K562 (cell line): Measurements from ENCODE around the gene COMP. TPM values are rescaled to one million over a fixed set of nuclear protein-coding genes. Genes with fewer than 3 reads are reported as not detected.

ENCODE experiments used
- ATAC-seq: fragments of 200-7000 bp; cut with Tn5 transposase; 3 replicates; pipeline ENCODE4 v1.9.1; 2020; ENCODE audit warnings: moderate library complexity
- BruUV-seq: library from RNA; stranded (reverse); fragments of 400-500 nt; replicated peaks from 2 replicates; lab custom pipeline; 2021; lab: Mats Ljungman, UMichigan
- CTCF ChIA-PET: fragments of 300-600 bp; formaldehyde crosslinking; extraction: SDS; loops from one replicate; lab custom pipeline; 2021; ENCODE audit warnings: low intra/inter-chr PET ratio; lab: Yijun Ruan, JAX
- POLR2A ChIA-PET: fragments of 300-600, 350-650 bp; sonication (Branson Sonifier 250); formaldehyde crosslinking; extraction: SDS; loops from one replicate; lab custom pipeline; 2021; ENCODE audit warnings: antibody characterized with exemption, inconsistent platforms; lab: Yijun Ruan, JAX
- DNase-seq, 4 experiments: peaks; one replicate each; pipeline versions ENCODE4 v3.0.0 to v3.0.0-alpha.2; 2011 to 2018; ENCODE audit warnings: low spot score in 3 of 4, mixed read lengths in 3 of 4; ENCODE audit errors: extremely low read depth in 1 of 4
- FAIRE-seq: peaks from 2 replicates; lab custom pipeline; 2011; peaks lifted over from hg19 to GRCh38; lab: Jason Lieb, UNC
- H2AFZ ChIP-seq: 2 replicates; pipeline ENCODE4 v1.6.0; 2011; ENCODE audit warnings: low read depth, low read length, control low read depth, inconsistent platforms
- H3K27ac ChIP-seq: fragments of 200-600 bp; 3 replicates; pipeline ENCODE4 v1.8.0; 2011; ENCODE audit warnings: low read depth, mild to moderate bottlenecking, control low read depth, inconsistent platforms, low read length, moderate library complexity, mixed read lengths; ENCODE audit errors: extremely low read depth
- H3K27me3 ChIP-seq, 2 experiments: fragments of 300-600 bp in 1 of 2; 2 replicates in 1 of 2; 3 replicates in 1 of 2; pipeline versions ENCODE4 v1.6.0 to v1.8.0; 2011; ENCODE audit warnings: inconsistent platforms in 2 of 2, low read length in 2 of 2, mild to moderate bottlenecking in 1 of 2, mixed read lengths in 1 of 2, moderate library complexity in 1 of 2; ENCODE audit not compliant: control insufficient read depth in 2 of 2, insufficient read depth in 2 of 2
- H3K36me3 ChIP-seq: fragments of 300-600 bp; 3 replicates; pipeline ENCODE4 v1.8.0; 2011; ENCODE audit warnings: mild to moderate bottlenecking, low read length, inconsistent platforms; ENCODE audit not compliant: control insufficient read depth, insufficient read depth
- H3K4me1 ChIP-seq, 2 experiments: fragments of 200-600 bp in 1 of 2; replicated peaks in 1 of 2; 2 replicates in 1 of 2; 3 replicates in 1 of 2; pipeline versions ENCODE4 v1.5.1 to v1.8.0; 2011; ENCODE audit warnings: inconsistent platforms in 2 of 2, low read length in 2 of 2, mild to moderate bottlenecking in 1 of 2, mixed read lengths in 1 of 2, moderate library complexity in 1 of 2; ENCODE audit not compliant: control insufficient read depth in 2 of 2, insufficient read depth in 2 of 2
- H3K4me2 ChIP-seq: 2 replicates; pipeline ENCODE4 v1.6.1; 2011; ENCODE audit warnings: low read length, control low read depth, inconsistent platforms, mixed read lengths; ENCODE audit not compliant: insufficient read depth
- H3K4me3 ChIP-seq: fragments of 200-600 bp; sonication (generic), shearing (Covaris generic); 2 replicates; pipeline ENCODE4 v1.5.1; 2016; ENCODE audit warnings: control low read depth, inconsistent platforms
- H3K79me2 ChIP-seq: fragments of 200-600 bp; 3 replicates; pipeline ENCODE4 v1.8.0; 2011; ENCODE audit warnings: low read length, inconsistent platforms; ENCODE audit not compliant: control insufficient read depth, insufficient read depth
- H3K9ac ChIP-seq, 2 experiments: 2 replicates each; pipeline versions ENCODE4 v1.6.0 to v1.6.1; 2011; ENCODE audit warnings: low read depth in 2 of 2, low read length in 2 of 2, control low read depth in 1 of 2, inconsistent platforms in 1 of 2, mild to moderate bottlenecking in 1 of 2, mixed read lengths in 1 of 2; ENCODE audit not compliant: insufficient read depth in 1 of 2
- H3K9me1 ChIP-seq: one replicate; pipeline ENCODE4 v1.6.0; 2011; ENCODE audit warnings: inconsistent platforms, mild to moderate bottlenecking, low read length, moderate library complexity; ENCODE audit not compliant: control insufficient read depth, insufficient read depth
- H3K9me3 ChIP-seq: replicated peaks from 2 replicates; pipeline ENCODE4 v1.5.1; 2011; ENCODE audit warnings: low read depth, low read length, inconsistent platforms; ENCODE audit not compliant: control insufficient read depth, insufficient read depth
- H4K20me1 ChIP-seq: replicated peaks from 2 replicates; pipeline ENCODE4 v1.6.1; 2011; ENCODE audit warnings: low read length, inconsistent platforms, mixed read lengths; ENCODE audit not compliant: control insufficient read depth, insufficient read depth
- FOXM1 ChIP-seq, 2 experiments: fragments of 450-650 bp in 1 of 2; sonication (generic) in 1 of 2; formaldehyde crosslinking in 1 of 2; IDR thresholded peaks; 2 replicates each; pipeline versions ENCODE4 v1.6.1 to v1.9.0; 2017 to 2022; ENCODE audit warnings: low read depth in 2 of 2, mild to moderate bottlenecking in 2 of 2, missing genetic modification reagents in 1 of 2, moderate library complexity in 1 of 2
- L3MBTL2 ChIP-seq: fragments of 450-650 bp; IDR thresholded peaks from 2 replicates; pipeline ENCODE4 v1.6.1; 2016; ENCODE audit warnings: mild to moderate bottlenecking, moderate library complexity
- U2AF1 ChIP-seq: fragments of 200-400 bp; formaldehyde crosslinking; optimal IDR thresholded peaks from 2 replicates; pipeline ENCODE3; 2017; ENCODE audit warnings: mild to moderate bottlenecking, low read depth, low read length, moderate library complexity
- WGBS: fragments of 100-300 bp; shearing (Covaris generic); methylation state at CpG from one replicate; pipeline ENCODE4 v1.1.6; 2016; ENCODE audit warnings: low coverage, mixed read lengths; ENCODE audit not compliant: insufficient coverage; ENCODE audit errors: missing lambda C conversion rate; 5-methylcytosine and 5-hydroxymethylcytosine counted together
- in situ Hi-C: fragments of 300-500 bp; cut with MboI; formaldehyde crosslinking; loops from 4 replicates; pipeline ENCODE4 v1.15.0; 2018; ENCODE audit warnings: inconsistent platforms, mixed read lengths
- intact Hi-C: fragments of 100-400 bp; cut with micrococcal nuclease; formaldehyde crosslinking; loops from 2 replicates; pipeline ENCODE4 v1.14.2; 2022
- polyA plus RNA-seq, 8 experiments: library from polyadenylated mRNA; depleted of rRNA in 4 of 8; stranded (reverse) in 5 of 8; unstranded in 3 of 8; fragments of >200 nt; fragmentation: Nextera tagmentation in 2 of 8; fragmentation: Illumina TruSeq in 1 of 8; extraction: Ambion mirVana in 2 of 8; extraction: Trizol in 1 of 8; gene quantifications; 2 replicates each; pipeline versions ENCODE4 v1.2.1 to v1.2.3, GENCODE V29; 2011 to 2014; ENCODE audit warnings: inconsistent platforms in 1 of 8, missing spikeins in 1 of 8
- total RNA-seq, 7 experiments: library from RNA; depleted of rRNA in 6 of 7; stranded (reverse); fragments of >200 nt in 6 of 7; fragmentation: Illumina TruSeq in 2 of 7; extraction: Trizol in 2 of 7; gene quantifications; 2 replicates each; pipeline versions ENCODE4 v1.2.1 to v1.2.3, GENCODE V29; 2011 to 2021; ENCODE audit warnings: low replicate concordance in 1 of 7
- TF ChIP-seq, protein P1 (sequence below): fragments of 250-450 bp; sonication (Bioruptor Pico); IDR thresholded peaks from 2 replicates; pipeline ENCODE4 v1.4.0; 2020
- TF ChIP-seq, protein P2 (sequence below): fragments of 250-450 bp; sonication (Bioruptor Pico); IDR thresholded peaks from 2 replicates; pipeline ENCODE4 v1.5.0; 2021
- TF ChIP-seq, protein P3 (sequence below): sonication (generic); formaldehyde crosslinking; IDR thresholded peaks from 2 replicates; pipeline ENCODE4 v1.8.0; 2023; ENCODE audit warnings: mild to moderate bottlenecking, missing genetic modification reagents

COMP gene
- total and polyA plus RNA-seq, 9 of the 15 experiments (the other 6 are each of a cell fraction or from before 2014, with no cell fraction given) = 0.07 TPM; not detected in 8

DNA sequence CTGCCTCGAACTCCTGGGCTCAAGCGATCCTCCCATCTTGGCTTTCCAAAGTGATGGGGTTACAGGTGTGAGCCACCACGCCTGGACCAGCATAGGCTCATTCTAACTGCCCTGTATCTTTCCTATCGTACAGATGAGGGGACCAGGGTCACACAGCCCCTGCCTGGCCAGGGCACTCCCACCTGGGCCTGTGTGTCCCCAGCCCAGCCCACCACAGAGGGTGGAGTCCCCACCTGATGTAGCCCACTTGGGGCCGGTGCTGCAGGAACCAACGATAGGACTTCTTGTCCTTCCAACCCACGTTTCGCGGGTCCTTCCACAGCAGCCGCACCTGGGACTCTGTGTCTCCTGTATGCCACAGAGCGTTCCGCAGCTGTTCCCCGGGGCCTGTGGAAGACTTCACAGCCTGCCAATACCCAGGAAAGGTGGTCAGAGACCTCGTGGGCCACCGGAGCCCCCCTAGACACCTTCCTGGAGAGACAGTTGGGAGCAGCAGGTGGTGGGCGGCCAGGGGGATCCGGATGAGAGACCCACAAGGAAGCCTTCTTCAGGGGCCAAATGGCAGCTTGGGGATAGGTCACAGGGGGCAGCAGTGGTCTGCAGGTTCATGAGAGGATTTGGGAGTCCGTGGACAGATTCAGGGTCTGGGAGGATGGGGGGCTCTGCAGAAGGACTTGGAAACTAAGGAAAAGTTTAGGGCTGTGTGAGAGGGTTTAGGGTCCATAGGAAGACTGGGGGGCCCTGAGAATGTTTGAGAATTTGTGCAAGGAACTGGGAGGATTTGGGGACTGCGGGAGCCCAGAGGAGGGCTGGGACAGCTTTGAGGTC is 6.9 kb downstream of the COMP start:
- H3K4me1 ChIP-seq = peaks cover 8 to 74% of the 10 kb centered on the region in 2 experiments; a peak in 3 of 5 replicates
- H3K9me1 ChIP-seq = no peaks in the 10 kb centered on the region
- ChIA-PET CTCF (no interaction called here), POLR2A (interaction anchor here (1.0 kb wide), 1 partner anchor 48 kb away, joined by 3 read pairs; the partner anchor contains the start of gene UPF1)
- H3K79me2 ChIP-seq = no peaks in the 10 kb centered on the region
- peak overlapping the region in 1 of 2 experiments; percentile 7; a peak in 2 of 4 replicates for H3K9ac ChIP-seq
- H3K27me3 ChIP-seq = peaks cover 15 to 58% of the 10 kb centered on the region in 2 experiments; a peak in 4 of 5 replicates
- no peak overlapping the region for H3K4me2 ChIP-seq
- no peak for TF ChIP-seq FOXM1 (IDR thresholded peaks at IDR 0.05; ENCODE audit: low read depth)
- no peak for TF ChIP-seq FOXM1 (CRISPR knock-in tag; IDR thresholded peaks at IDR 0.05; ENCODE audit: low read depth)
- TF ChIP-seq L3MBTL2 = no peak
- TF ChIP-seq, protein P1, sequence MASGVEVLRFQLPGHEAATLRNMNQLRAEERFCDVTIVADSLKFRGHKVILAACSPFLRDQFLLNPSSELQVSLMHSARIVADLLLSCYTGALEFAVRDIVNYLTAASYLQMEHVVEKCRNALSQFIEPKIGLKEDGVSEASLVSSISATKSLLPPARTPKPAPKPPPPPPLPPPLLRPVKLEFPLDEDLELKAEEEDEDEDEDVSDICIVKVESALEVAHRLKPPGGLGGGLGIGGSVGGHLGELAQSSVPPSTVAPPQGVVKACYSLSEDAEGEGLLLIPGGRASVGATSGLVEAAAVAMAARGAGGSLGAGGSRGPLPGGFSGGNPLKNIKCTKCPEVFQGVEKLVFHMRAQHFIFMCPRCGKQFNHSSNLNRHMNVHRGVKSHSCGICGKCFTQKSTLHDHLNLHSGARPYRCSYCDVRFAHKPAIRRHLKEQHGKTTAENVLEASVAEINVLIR (CRISPR knock-in tag) = no peak
- no peak for TF ChIP-seq U2AF1
- TF ChIP-seq, protein P2, sequence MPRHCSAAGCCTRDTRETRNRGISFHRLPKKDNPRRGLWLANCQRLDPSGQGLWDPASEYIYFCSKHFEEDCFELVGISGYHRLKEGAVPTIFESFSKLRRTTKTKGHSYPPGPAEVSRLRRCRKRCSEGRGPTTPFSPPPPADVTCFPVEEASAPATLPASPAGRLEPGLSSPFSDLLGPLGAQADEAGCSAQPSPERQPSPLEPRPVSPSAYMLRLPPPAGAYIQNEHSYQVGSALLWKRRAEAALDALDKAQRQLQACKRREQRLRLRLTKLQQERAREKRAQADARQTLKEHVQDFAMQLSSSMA (CRISPR knock-in tag) = no peak
- TF ChIP-seq, protein P3, sequence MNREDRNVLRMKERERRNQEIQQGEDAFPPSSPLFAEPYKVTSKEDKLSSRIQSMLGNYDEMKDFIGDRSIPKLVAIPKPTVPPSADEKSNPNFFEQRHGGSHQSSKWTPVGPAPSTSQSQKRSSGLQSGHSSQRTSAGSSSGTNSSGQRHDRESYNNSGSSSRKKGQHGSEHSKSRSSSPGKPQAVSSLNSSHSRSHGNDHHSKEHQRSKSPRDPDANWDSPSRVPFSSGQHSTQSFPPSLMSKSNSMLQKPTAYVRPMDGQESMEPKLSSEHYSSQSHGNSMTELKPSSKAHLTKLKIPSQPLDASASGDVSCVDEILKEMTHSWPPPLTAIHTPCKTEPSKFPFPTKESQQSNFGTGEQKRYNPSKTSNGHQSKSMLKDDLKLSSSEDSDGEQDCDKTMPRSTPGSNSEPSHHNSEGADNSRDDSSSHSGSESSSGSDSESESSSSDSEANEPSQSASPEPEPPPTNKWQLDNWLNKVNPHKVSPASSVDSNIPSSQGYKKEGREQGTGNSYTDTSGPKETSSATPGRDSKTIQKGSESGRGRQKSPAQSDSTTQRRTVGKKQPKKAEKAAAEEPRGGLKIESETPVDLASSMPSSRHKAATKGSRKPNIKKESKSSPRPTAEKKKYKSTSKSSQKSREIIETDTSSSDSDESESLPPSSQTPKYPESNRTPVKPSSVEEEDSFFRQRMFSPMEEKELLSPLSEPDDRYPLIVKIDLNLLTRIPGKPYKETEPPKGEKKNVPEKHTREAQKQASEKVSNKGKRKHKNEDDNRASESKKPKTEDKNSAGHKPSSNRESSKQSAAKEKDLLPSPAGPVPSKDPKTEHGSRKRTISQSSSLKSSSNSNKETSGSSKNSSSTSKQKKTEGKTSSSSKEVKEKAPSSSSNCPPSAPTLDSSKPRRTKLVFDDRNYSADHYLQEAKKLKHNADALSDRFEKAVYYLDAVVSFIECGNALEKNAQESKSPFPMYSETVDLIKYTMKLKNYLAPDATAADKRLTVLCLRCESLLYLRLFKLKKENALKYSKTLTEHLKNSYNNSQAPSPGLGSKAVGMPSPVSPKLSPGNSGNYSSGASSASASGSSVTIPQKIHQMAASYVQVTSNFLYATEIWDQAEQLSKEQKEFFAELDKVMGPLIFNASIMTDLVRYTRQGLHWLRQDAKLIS = no peak
- H4K20me1 ChIP-seq = peaks cover 15% of the 10 kb centered on the region; the same call in 1 of the 2 replicates
- no peaks in the 10 kb centered on the region for H3K36me3 ChIP-seq
- WGBS = 21% methylated on average over 18 of the region's 19 CpGs
- ATAC-seq (no peak), FAIRE-seq (no peak), DNase-seq (no peak)
- intact Hi-C loops (no loop called here), in situ Hi-C loops (no loop called here)
- no peak overlapping the region for H3K4me3 ChIP-seq
- H2AFZ ChIP-seq = no peak overlapping the region
- no peaks in the 10 kb centered on the region for H3K9me3 ChIP-seq
- BruUV-seq = no TSS peak
- H3K27ac ChIP-seq = no peak overlapping the region
